ENCODE results near the gene KLHDC7A. TPM values are rescaled to one million over a fixed set of nuclear protein-coding genes. Genes with fewer than 3 reads are reported as not detected.

KLHDC7A gene
- total RNA-seq, 2 donors from 2014 or later, result 4.4 to 7.2 TPM

DNA sequence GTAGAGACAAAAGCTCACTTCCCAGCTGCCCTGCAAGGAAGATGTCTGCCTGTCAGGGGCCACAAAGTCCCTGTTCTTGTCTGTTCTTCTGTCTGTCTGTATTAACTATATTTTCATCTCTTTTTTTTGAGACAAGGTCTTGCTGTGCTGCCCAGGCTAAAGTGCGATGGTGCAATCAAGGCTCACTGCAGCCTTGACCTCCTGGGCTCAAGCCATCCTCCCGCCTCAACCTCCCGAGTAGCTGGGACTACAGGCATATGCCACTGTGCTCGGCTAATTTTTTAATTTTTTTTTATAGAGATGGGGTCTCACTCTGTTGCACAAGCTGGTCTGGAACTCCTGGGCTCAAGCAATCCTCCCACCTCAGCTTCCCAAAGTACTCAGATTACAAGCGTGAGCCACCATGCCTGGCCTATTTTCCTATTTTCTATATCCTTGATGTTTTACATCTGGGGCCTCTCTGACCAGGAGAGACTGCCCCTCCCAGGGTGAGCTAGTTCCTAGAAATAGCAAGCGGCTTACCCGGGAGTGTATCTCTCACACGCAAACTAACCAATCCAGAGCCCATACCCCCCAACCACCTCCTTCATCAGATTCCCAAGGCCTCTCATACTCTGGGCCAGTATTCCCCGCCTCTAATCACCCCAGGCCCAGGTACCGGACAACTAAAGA lies 5.4 kb upstream of the KLHDC7A start:
- no peak for DNase-seq
- Mint-ChIP-seq H3K9me3 (no peaks in the 10 kb centered on the region), H3K27ac (no peak overlapping the region), H3K4me1 (peaks cover 26% of the 10 kb centered on the region), H3K4me3 (no peak overlapping the region), H3K27me3 (ENCODE audit: insufficient read depth) (peaks cover 2% of the 10 kb centered on the region), H3K36me3 (ENCODE audit: low read depth) (no peaks in the 10 kb centered on the region)
- H3K4me1 ChIP-seq (ENCODE audit: control insufficient read depth, insufficient read depth, low read length), result peaks cover 3% of the 10 kb centered on the region
- no peaks in the 10 kb centered on the region for H3K27me3 ChIP-seq (ENCODE audit: control insufficient read depth, insufficient read depth, low read length, poor library complexity, severe bottlenecking)
- WGBS, 2 experiments (ENCODE audit: insufficient coverage in 1 of 2, insufficient read length in 1 of 2), result 77 to 80% methylated on average over 5 to 10 of the region's 10 CpGs
- peak overlapping the region; percentile 38 for H3K27ac ChIP-seq (ENCODE audit: low read depth, low read length)
- no peak overlapping the region for H3K9ac ChIP-seq (ENCODE audit: extremely low read depth, low read length, poor library complexity, severe bottlenecking)
- H3K9me3 ChIP-seq (ENCODE audit: control insufficient read depth, low read length), result no peaks in the 10 kb centered on the region
- no peak overlapping the region for H3K4me3 ChIP-seq (ENCODE audit: low read length)
- no peak for TF ChIP-seq CTCF (conservative IDR thresholded peaks at IDR 0.05)
- H3K36me3 ChIP-seq (ENCODE audit: control insufficient read depth, insufficient read depth, low read length), result no peaks in the 10 kb centered on the region

DNA sequence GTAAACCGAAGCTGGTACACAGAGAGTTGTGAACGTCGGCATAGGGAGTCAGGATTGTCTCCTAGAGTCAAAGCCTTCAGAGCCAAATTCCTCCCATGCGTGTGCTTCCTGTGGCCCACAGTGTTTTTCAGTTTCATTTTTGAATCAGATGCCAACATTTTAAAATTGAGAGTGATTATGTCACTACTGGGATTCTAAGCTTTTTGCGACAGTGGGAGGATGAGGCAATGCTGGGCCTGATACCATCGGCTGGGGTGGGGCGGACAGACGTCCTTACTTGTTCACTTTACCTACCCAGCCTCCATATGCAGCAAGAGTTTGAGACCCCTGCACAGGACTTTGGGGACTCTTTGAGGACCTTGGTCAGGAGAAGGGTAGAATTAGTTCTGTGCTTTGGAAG lies 1.3 kb upstream of the KLHDC7A start:
- Mint-ChIP-seq H3K4me1 (peaks cover 39% of the 10 kb centered on the region), H3K9me3 (no peaks in the 10 kb centered on the region), H3K27ac (no peak overlapping the region), H3K4me3 (no peak overlapping the region), H3K27me3 (ENCODE audit: insufficient read depth) (peaks cover 2% of the 10 kb centered on the region), H3K36me3 (ENCODE audit: low read depth) (peaks cover 5% of the 10 kb centered on the region)
- no peaks in the 10 kb centered on the region for H3K9me3 ChIP-seq (ENCODE audit: control insufficient read depth, low read length)
- no peak for DNase-seq
- no peaks in the 10 kb centered on the region for H3K27me3 ChIP-seq (ENCODE audit: control insufficient read depth, insufficient read depth, low read length, poor library complexity, severe bottlenecking)
- WGBS, 2 experiments (ENCODE audit: insufficient coverage in 1 of 2, insufficient read length in 1 of 2), result 90 to 91% methylated on average over 4 to 8 of the region's 8 CpGs
- H3K27ac ChIP-seq (ENCODE audit: low read depth, low read length), result no peak overlapping the region
- H3K9ac ChIP-seq (ENCODE audit: extremely low read depth, low read length, poor library complexity, severe bottlenecking), result no peak overlapping the region
- peaks cover 12% of the 10 kb centered on the region for H3K4me1 ChIP-seq (ENCODE audit: control insufficient read depth, insufficient read depth, low read length)
- H3K4me3 ChIP-seq (ENCODE audit: low read length), result no peak overlapping the region
- TF ChIP-seq CTCF (conservative IDR thresholded peaks at IDR 0.05), result no peak
- H3K36me3 ChIP-seq (ENCODE audit: control insufficient read depth, insufficient read depth, low read length), result no peaks in the 10 kb centered on the region

DNA sequence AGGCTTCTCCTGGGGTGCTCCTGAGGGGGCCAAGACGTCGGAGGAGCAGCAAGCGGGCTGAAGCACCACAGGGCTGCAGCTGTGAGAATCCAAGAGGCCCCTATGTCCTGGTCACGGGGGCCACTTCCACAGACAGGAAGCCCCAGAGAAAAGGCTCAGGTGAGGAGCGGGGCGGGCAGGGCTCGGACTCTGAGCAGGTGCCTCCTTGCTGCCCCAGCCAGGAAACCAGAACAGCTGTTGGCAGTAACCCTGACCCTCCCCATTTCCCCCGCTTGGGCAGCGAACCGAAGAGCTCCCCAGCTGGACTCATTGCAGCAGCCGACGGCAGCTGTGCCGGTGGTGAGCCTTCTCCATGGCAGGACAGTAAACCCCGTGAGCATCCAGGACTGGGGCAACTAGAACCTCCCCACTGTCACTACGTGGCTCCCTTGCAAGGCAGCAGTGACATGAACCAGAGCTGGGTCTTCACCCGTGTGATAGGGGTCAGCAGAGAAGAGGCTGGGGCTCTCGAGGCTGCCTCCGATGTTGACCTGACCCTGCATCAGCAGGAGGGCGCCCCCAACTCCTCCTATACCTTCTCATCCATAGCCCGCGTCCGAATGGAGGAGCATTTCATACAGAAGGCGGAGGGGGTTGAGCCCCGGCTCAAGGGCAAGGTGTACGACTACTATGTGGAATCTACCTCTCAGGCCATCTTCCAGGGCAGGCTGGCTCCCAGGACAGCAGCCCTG lies 625 bp downstream of the KLHDC7A start:
- H3K4me1 ChIP-seq (ENCODE audit: control insufficient read depth, insufficient read depth, low read length), result peaks cover 14% of the 10 kb centered on the region
- 71 to 80% methylated on average over 16 to 25 of the region's 25 CpGs for WGBS, 2 experiments (ENCODE audit: insufficient coverage in 1 of 2, insufficient read length in 1 of 2)
- no peaks in the 10 kb centered on the region for H3K9me3 ChIP-seq (ENCODE audit: control insufficient read depth, low read length)
- no peak for TF ChIP-seq CTCF (conservative IDR thresholded peaks at IDR 0.05)
- Mint-ChIP-seq H3K4me1 (peaks cover 33% of the 10 kb centered on the region), H3K36me3 (ENCODE audit: low read depth) (peaks cover 5% of the 10 kb centered on the region), H3K9me3 (no peaks in the 10 kb centered on the region), H3K4me3 (peak overlapping the region; percentile 36), H3K27me3 (ENCODE audit: insufficient read depth) (no peaks in the 10 kb centered on the region), H3K27ac (peak overlapping the region; percentile 84)
- peak; percentile 63 for DNase-seq
- peak overlapping the region; percentile 55 for H3K27ac ChIP-seq (ENCODE audit: low read depth, low read length)
- no peaks in the 10 kb centered on the region for H3K36me3 ChIP-seq (ENCODE audit: control insufficient read depth, insufficient read depth, low read length)
- H3K9ac ChIP-seq (ENCODE audit: extremely low read depth, low read length, poor library complexity, severe bottlenecking), result no peak overlapping the region
- no peaks in the 10 kb centered on the region for H3K27me3 ChIP-seq (ENCODE audit: control insufficient read depth, insufficient read depth, low read length, poor library complexity, severe bottlenecking)
- peak overlapping the region; percentile 63 for H3K4me3 ChIP-seq (ENCODE audit: low read length)

Measured in endodermal cell (in vitro differentiated cells).